Measurements from ENCODE around the gene ANXA7.

The ANXA7 gene

DNA sequence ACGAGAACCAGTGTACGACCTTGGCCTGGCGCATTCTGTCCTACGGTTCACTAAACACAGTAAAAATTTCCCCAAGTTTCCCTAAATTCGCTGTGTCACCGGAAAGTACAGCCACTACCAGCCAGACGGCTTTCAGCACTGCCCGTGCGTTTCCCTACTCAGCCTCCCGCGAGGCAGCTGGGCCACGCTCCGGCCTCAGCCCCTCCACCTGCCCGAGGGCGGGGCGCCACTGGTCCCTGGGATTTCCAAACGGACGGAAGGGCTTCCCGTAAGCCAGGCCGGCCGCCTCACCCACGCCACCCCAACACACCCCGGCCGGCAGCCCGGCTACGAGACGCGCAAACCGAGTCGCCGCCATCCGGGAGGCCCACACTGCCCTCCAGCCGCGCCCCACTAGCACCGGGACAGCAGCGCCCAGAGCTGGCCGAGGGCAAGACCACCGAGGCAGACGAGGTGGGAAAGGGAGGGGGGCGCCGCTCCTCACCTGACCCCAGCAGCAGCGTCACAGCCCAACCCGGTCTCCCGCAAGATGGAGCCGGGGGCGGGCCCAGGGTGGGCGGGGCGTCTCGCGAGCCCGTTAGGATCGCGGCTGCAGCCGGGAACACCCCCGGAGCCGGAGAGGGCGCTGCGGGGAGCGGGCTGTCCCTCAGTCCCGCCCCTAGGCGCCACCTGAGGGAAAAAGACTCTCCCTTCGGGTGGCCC is at the start of gene ANXA7:
TSS of gene ANXA7 (minus strand) at position 531 of the 702 bp plus-strand sequence. CDS start 13,202 bp downstream, outside the sequence.
- peaks cover 4% of the 10 kb centered on the region for H3K4me1 ChIP-seq (ENCODE audit: control insufficient read depth, insufficient read depth, low read length)
- H3K9ac ChIP-seq (ENCODE audit: low read length), result peak within 1 kb of the TSS; percentile 90
- peak within 1 kb of the TSS; percentile 87 for H3K4me3 ChIP-seq (ENCODE audit: low read length)
- H3K9me3 ChIP-seq (ENCODE audit: control insufficient read depth, low read length), result no peaks in the 10 kb centered on the region
- no peaks in the 10 kb centered on the region for H3K27me3 ChIP-seq (ENCODE audit: control insufficient read depth, insufficient read depth, low read length)
- no peaks in the 10 kb centered on the region for H3K36me3 ChIP-seq (ENCODE audit: control insufficient read depth, insufficient read depth, low read length)

GRCh38 chr10:73460897-73461296 is 47.0 kb upstream of the ANXA7 start:
- H3K36me3 ChIP-seq (ENCODE audit: control insufficient read depth, insufficient read depth, low read length), result no peaks in the 10 kb centered on the region
- no peak overlapping the region for H3K4me3 ChIP-seq (ENCODE audit: low read length)
- H3K9ac ChIP-seq (ENCODE audit: low read length), result no peak overlapping the region
- no peaks in the 10 kb centered on the region for H3K9me3 ChIP-seq (ENCODE audit: control insufficient read depth, low read length)
- H3K27me3 ChIP-seq (ENCODE audit: control insufficient read depth, insufficient read depth, low read length), result no peaks in the 10 kb centered on the region
- H3K4me1 ChIP-seq (ENCODE audit: control insufficient read depth, insufficient read depth, low read length), result no peaks in the 10 kb centered on the region

GRCh38 chr10:73459683-73460314 is 45.9 kb upstream of the ANXA7 start:
- Histone ChIP-seq H3K36me3 (ENCODE audit: control insufficient read depth, insufficient read depth, low read length) (no peaks in the 10 kb centered on the region), H3K27me3 (ENCODE audit: control insufficient read depth, insufficient read depth, low read length) (no peaks in the 10 kb centered on the region), H3K9ac (ENCODE audit: low read length) (no peak overlapping the region), H3K4me1 (ENCODE audit: control insufficient read depth, insufficient read depth, low read length) (no peaks in the 10 kb centered on the region), H3K4me3 (ENCODE audit: low read length) (no peak overlapping the region), H3K9me3 (ENCODE audit: control insufficient read depth, low read length) (no peaks in the 10 kb centered on the region)

GRCh38 chr10:73456187-73456890 is 42.5 kb upstream of the ANXA7 start:
- Histone ChIP-seq H3K9ac (ENCODE audit: low read length) (no peak overlapping the region), H3K4me3 (ENCODE audit: low read length) (no peak overlapping the region), H3K9me3 (ENCODE audit: control insufficient read depth, low read length) (no peaks in the 10 kb centered on the region), H3K27me3 (ENCODE audit: control insufficient read depth, insufficient read depth, low read length) (no peaks in the 10 kb centered on the region), H3K4me1 (ENCODE audit: control insufficient read depth, insufficient read depth, low read length) (no peaks in the 10 kb centered on the region), H3K36me3 (ENCODE audit: control insufficient read depth, insufficient read depth, low read length) (no peaks in the 10 kb centered on the region)

- Histone ChIP-seq H3K4me3 (ENCODE audit: low read length) (no peak overlapping the region), H3K36me3 (ENCODE audit: control insufficient read depth, insufficient read depth, low read length) (no peaks in the 10 kb centered on the region), H3K27me3 (ENCODE audit: control insufficient read depth, insufficient read depth, low read length) (no peaks in the 10 kb centered on the region), H3K9ac (ENCODE audit: low read length) (no peak overlapping the region), H3K9me3 (ENCODE audit: control insufficient read depth, low read length) (no peaks in the 10 kb centered on the region), H3K4me1 (ENCODE audit: control insufficient read depth, insufficient read depth, low read length) (no peaks in the 10 kb centered on the region)
Measured at GRCh38 chr10:73449113-73449512, 35.3 kb upstream of the ANXA7 start.

GRCh38 chr10:73448384-73448783 is 34.5 kb upstream of the ANXA7 start:
- Histone ChIP-seq H3K9ac (ENCODE audit: low read length) (no peak overlapping the region), H3K4me1 (ENCODE audit: control insufficient read depth, insufficient read depth, low read length) (no peaks in the 10 kb centered on the region), H3K36me3 (ENCODE audit: control insufficient read depth, insufficient read depth, low read length) (no peaks in the 10 kb centered on the region), H3K9me3 (ENCODE audit: control insufficient read depth, low read length) (no peaks in the 10 kb centered on the region), H3K27me3 (ENCODE audit: control insufficient read depth, insufficient read depth, low read length) (no peaks in the 10 kb centered on the region), H3K4me3 (ENCODE audit: low read length) (no peak overlapping the region)

DNA sequence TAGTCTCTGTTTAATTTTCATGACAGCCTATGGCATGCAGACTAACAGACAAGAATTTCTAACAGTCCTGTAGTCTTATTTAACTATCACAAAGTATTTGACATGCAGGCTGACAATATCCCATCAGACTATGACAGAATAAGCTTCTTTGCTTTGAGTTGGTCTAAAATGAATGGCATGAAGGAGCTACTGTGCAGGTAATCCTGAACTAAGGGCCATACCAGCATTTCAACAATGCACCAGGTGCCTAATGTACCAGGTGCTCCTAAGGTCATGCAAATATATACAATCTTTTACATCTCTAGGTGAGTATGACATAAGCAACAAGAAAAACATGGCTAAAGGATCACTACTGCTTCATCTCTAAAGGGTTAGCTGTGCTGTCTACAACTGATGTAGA is 33.1 kb upstream of the ANXA7 start:
- H3K9ac ChIP-seq (ENCODE audit: low read length), result no peak overlapping the region
- H3K4me3 ChIP-seq (ENCODE audit: low read length), result no peak overlapping the region
- no peaks in the 10 kb centered on the region for H3K9me3 ChIP-seq (ENCODE audit: control insufficient read depth, low read length)
- H3K36me3 ChIP-seq (ENCODE audit: control insufficient read depth, insufficient read depth, low read length), result no peaks in the 10 kb centered on the region
- no peaks in the 10 kb centered on the region for H3K4me1 ChIP-seq (ENCODE audit: control insufficient read depth, insufficient read depth, low read length)
- H3K27me3 ChIP-seq (ENCODE audit: control insufficient read depth, insufficient read depth, low read length), result no peaks in the 10 kb centered on the region

DNA sequence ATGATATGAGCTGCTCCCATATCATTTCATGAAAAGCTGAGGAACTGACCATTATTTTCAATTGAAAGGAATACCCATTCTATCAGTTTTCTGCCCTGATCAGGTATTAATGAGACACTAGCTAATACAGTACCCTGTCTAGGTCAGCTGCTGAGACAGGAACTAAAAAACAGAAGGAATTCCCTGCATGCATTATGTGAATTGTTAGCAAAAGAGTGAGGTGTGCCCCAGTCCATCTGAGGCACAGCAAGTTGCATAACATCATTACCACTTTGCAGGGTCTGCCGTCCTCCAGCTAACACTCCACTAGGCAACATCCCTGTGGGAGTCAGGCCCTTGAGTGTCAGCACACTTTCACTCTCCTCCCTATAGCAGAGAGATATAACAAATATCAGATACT is 30.6 kb upstream of the ANXA7 start:
- Histone ChIP-seq H3K4me3 (ENCODE audit: low read length) (no peak overlapping the region), H3K4me1 (ENCODE audit: control insufficient read depth, insufficient read depth, low read length) (no peaks in the 10 kb centered on the region), H3K9ac (ENCODE audit: low read length) (no peak overlapping the region), H3K36me3 (ENCODE audit: control insufficient read depth, insufficient read depth, low read length) (no peaks in the 10 kb centered on the region), H3K27me3 (ENCODE audit: control insufficient read depth, insufficient read depth, low read length) (no peaks in the 10 kb centered on the region), H3K9me3 (ENCODE audit: control insufficient read depth, low read length) (no peaks in the 10 kb centered on the region)

GRCh38 chr10:73439605-73440312 is 25.9 kb upstream of the ANXA7 start:
- Histone ChIP-seq H3K9me3 (ENCODE audit: control insufficient read depth, low read length) (no peaks in the 10 kb centered on the region), H3K4me1 (ENCODE audit: control insufficient read depth, insufficient read depth, low read length) (no peaks in the 10 kb centered on the region), H3K36me3 (ENCODE audit: control insufficient read depth, insufficient read depth, low read length) (peaks cover 4% of the 10 kb centered on the region), H3K4me3 (ENCODE audit: low read length) (no peak overlapping the region), H3K9ac (ENCODE audit: low read length) (no peak overlapping the region), H3K27me3 (ENCODE audit: control insufficient read depth, insufficient read depth, low read length) (no peaks in the 10 kb centered on the region)

DNA sequence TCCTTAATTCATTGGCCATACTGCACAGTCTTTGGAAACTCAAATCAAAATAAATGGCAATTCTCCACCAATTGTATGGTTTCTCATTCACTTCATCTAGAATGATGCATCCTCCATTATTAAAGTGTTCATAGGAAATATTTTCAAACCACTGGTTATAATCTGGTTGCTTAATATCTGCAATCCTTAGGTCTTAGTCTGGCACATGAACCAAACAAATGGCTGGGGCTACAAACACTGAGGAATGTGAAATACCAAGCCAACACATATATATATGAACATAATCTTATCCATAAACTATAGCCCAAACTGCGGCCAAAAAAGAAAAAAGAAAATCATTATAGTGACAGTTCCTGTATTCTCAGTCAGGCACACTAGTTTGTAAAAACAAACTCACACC is 25.2 kb upstream of the ANXA7 start:
- H3K36me3 ChIP-seq (ENCODE audit: control insufficient read depth, insufficient read depth, low read length), result peaks cover 4% of the 10 kb centered on the region
- no peaks in the 10 kb centered on the region for H3K27me3 ChIP-seq (ENCODE audit: control insufficient read depth, insufficient read depth, low read length)
- no peak overlapping the region for H3K4me3 ChIP-seq (ENCODE audit: low read length)
- H3K9ac ChIP-seq (ENCODE audit: low read length), result no peak overlapping the region
- H3K4me1 ChIP-seq (ENCODE audit: control insufficient read depth, insufficient read depth, low read length), result no peaks in the 10 kb centered on the region
- no peaks in the 10 kb centered on the region for H3K9me3 ChIP-seq (ENCODE audit: control insufficient read depth, low read length)

GRCh38 chr10:73433538-73433867 is 19.6 kb upstream of the ANXA7 start, which contains the start of gene MSS51:
Gene MSS51 (minus strand): TSS chr10:73433561. CDS start chr10:73428284, 5,277 bp downstream.
- Histone ChIP-seq H3K4me3 (ENCODE audit: low read length) (no peak within 1 kb of the TSS), H3K27me3 (ENCODE audit: control insufficient read depth, insufficient read depth, low read length) (no peaks in the 10 kb centered on the region), H3K9ac (ENCODE audit: low read length) (no peak within 1 kb of the TSS), H3K9me3 (ENCODE audit: control insufficient read depth, low read length) (no peaks in the 10 kb centered on the region), H3K4me1 (ENCODE audit: control insufficient read depth, insufficient read depth, low read length) (no peaks in the 10 kb centered on the region), H3K36me3 (ENCODE audit: control insufficient read depth, insufficient read depth, low read length) (peaks cover 4% of the 10 kb centered on the region)
